Measurements from ENCODE around the gene CELF2.

The CELF2 gene

GRCh38 chr10:11246752-11247467, 229.2 kb downstream of the CELF2 start:
- no peak overlapping the region for H3K4me3 ChIP-seq (ENCODE audit: low read length)
- H3K4ac ChIP-seq (ENCODE audit: low read depth, low read length): no peak overlapping the region
- DNase-seq: no peak
- no peak overlapping the region for H3K4me2 ChIP-seq (ENCODE audit: low read length)
- H2BK5ac ChIP-seq (ENCODE audit: low read length): no peak overlapping the region
- H3K27ac ChIP-seq (ENCODE audit: low read depth, low read length): no peak overlapping the region
- no peaks in the 10 kb centered on the region for H3K36me3 ChIP-seq (ENCODE audit: control insufficient read depth, insufficient read depth, low read length)
- H3K79me1 ChIP-seq (ENCODE audit: low read length): no peaks in the 10 kb centered on the region
- H4K8ac ChIP-seq (ENCODE audit: low read depth, low read length): no peak overlapping the region
- no peak overlapping the region for H2BK15ac ChIP-seq (replicated peaks; ENCODE audit: low read depth)
- H3K9ac ChIP-seq (ENCODE audit: low read length): no peak overlapping the region
- no peak overlapping the region for H2AK5ac ChIP-seq (ENCODE audit: low read length)
- no CpG with 5 or more reads among the region's 24 CpGs for WGBS (ENCODE audit: extremely low coverage, insufficient coverage, low lambda C conversion rate)
- H2BK120ac ChIP-seq (ENCODE audit: low read depth, low read length): no peak overlapping the region
- H3K23ac ChIP-seq (ENCODE audit: low read length): no peak overlapping the region
- no peaks in the 10 kb centered on the region for H3K79me2 ChIP-seq (ENCODE audit: control insufficient read depth, insufficient read depth, low read length)
- H3K27me3 ChIP-seq (ENCODE audit: insufficient read depth, low read length, poor library complexity): no peaks in the 10 kb centered on the region
- no peak overlapping the region for H3K18ac ChIP-seq (ENCODE audit: low read length)
- no peak overlapping the region for H4K5ac ChIP-seq (ENCODE audit: low read length)
- peaks cover 2% of the 10 kb centered on the region for H3K4me1 ChIP-seq (ENCODE audit: control insufficient read depth, low read depth, low read length)
- H3K56ac ChIP-seq (ENCODE audit: low read length): no peak overlapping the region

- Histone ChIP-seq H3K79me2 (ENCODE audit: control insufficient read depth, insufficient read depth, low read length) (no peaks in the 10 kb centered on the region), H2BK15ac (replicated peaks; ENCODE audit: low read depth) (no peak overlapping the region), H3K4me2 (ENCODE audit: low read length) (no peak overlapping the region), H3K4ac (ENCODE audit: low read depth, low read length) (no peak overlapping the region), H3K79me1 (ENCODE audit: low read length) (no peaks in the 10 kb centered on the region), H3K27me3 (ENCODE audit: insufficient read depth, low read length, poor library complexity) (no peaks in the 10 kb centered on the region), H3K36me3 (ENCODE audit: control insufficient read depth, insufficient read depth, low read length) (no peaks in the 10 kb centered on the region), H2BK120ac (ENCODE audit: low read depth, low read length) (no peak overlapping the region), H3K4me1 (ENCODE audit: control insufficient read depth, low read depth, low read length) (peaks cover 2% of the 10 kb centered on the region), H2BK5ac (ENCODE audit: low read length) (no peak overlapping the region), H2AK5ac (ENCODE audit: low read length) (no peak overlapping the region), H3K56ac (ENCODE audit: low read length) (no peak overlapping the region), H4K5ac (ENCODE audit: low read length) (no peak overlapping the region), H3K27ac (ENCODE audit: low read depth, low read length) (no peak overlapping the region), H3K18ac (ENCODE audit: low read length) (no peak overlapping the region), H3K4me3 (ENCODE audit: low read length) (no peak overlapping the region), H3K9ac (ENCODE audit: low read length) (no peak overlapping the region), H4K8ac (ENCODE audit: low read depth, low read length) (no peak overlapping the region), H3K23ac (ENCODE audit: low read length) (no peak overlapping the region)
- no CpG with 5 or more reads among the region's 10 CpGs for whole genome bisulfite sequencing (ENCODE audit: extremely low coverage, insufficient coverage, low lambda C conversion rate)
- peak; percentile 13 for DNase-seq
These were observed 231.6 kb downstream of the CELF2 start for GRCh38 chr10:11249152-11249807.

GRCh38 chr10:11249808-11250195, 232.1 kb downstream of the CELF2 start:
- DNase-seq: no peak
- Histone ChIP-seq H3K56ac (ENCODE audit: low read length) (no peak overlapping the region), H2BK120ac (ENCODE audit: low read depth, low read length) (no peak overlapping the region), H3K36me3 (ENCODE audit: control insufficient read depth, insufficient read depth, low read length) (no peaks in the 10 kb centered on the region), H3K79me2 (ENCODE audit: control insufficient read depth, insufficient read depth, low read length) (no peaks in the 10 kb centered on the region), H3K4me3 (ENCODE audit: low read length) (no peak overlapping the region), H3K23ac (ENCODE audit: low read length) (no peak overlapping the region), H2AK5ac (ENCODE audit: low read length) (no peak overlapping the region), H3K4me1 (ENCODE audit: control insufficient read depth, low read depth, low read length) (peaks cover 2% of the 10 kb centered on the region), H3K9ac (ENCODE audit: low read length) (no peak overlapping the region), H3K18ac (ENCODE audit: low read length) (no peak overlapping the region), H3K4ac (ENCODE audit: low read depth, low read length) (no peak overlapping the region), H3K27ac (ENCODE audit: low read depth, low read length) (no peak overlapping the region), H2BK15ac (replicated peaks; ENCODE audit: low read depth) (no peak overlapping the region), H3K27me3 (ENCODE audit: insufficient read depth, low read length, poor library complexity) (no peaks in the 10 kb centered on the region), H3K4me2 (ENCODE audit: low read length) (no peak overlapping the region), H4K8ac (ENCODE audit: low read depth, low read length) (no peak overlapping the region), H2BK5ac (ENCODE audit: low read length) (no peak overlapping the region), H3K79me1 (ENCODE audit: low read length) (no peaks in the 10 kb centered on the region), H4K5ac (ENCODE audit: low read length) (no peak overlapping the region)
- no CpG with 5 or more reads among the region's 2 CpGs for WGBS (ENCODE audit: extremely low coverage, insufficient coverage, low lambda C conversion rate)

- no CpG with 5 or more reads among the region's 5 CpGs for WGBS (ENCODE audit: extremely low coverage, insufficient coverage, low lambda C conversion rate)
- Histone ChIP-seq H4K8ac (ENCODE audit: low read depth, low read length) (no peak overlapping the region), H2BK15ac (replicated peaks; ENCODE audit: low read depth) (no peak overlapping the region), H2AK5ac (ENCODE audit: low read length) (no peak overlapping the region), H3K23ac (ENCODE audit: low read length) (no peak overlapping the region), H3K36me3 (ENCODE audit: control insufficient read depth, insufficient read depth, low read length) (no peaks in the 10 kb centered on the region), H3K18ac (ENCODE audit: low read length) (no peak overlapping the region), H2BK120ac (ENCODE audit: low read depth, low read length) (no peak overlapping the region), H3K4ac (ENCODE audit: low read depth, low read length) (no peak overlapping the region), H3K79me1 (ENCODE audit: low read length) (no peaks in the 10 kb centered on the region), H3K27ac (ENCODE audit: low read depth, low read length) (no peak overlapping the region), H3K56ac (ENCODE audit: low read length) (no peak overlapping the region), H3K9ac (ENCODE audit: low read length) (no peak overlapping the region), H3K4me1 (ENCODE audit: control insufficient read depth, low read depth, low read length) (peaks cover 2% of the 10 kb centered on the region), H3K27me3 (ENCODE audit: insufficient read depth, low read length, poor library complexity) (no peaks in the 10 kb centered on the region), H3K79me2 (ENCODE audit: control insufficient read depth, insufficient read depth, low read length) (no peaks in the 10 kb centered on the region), H3K4me2 (ENCODE audit: low read length) (no peak overlapping the region), H3K4me3 (ENCODE audit: low read length) (no peak overlapping the region), H4K5ac (ENCODE audit: low read length) (no peak overlapping the region), H2BK5ac (ENCODE audit: low read length) (no peak overlapping the region)
- DNase-seq: no peak
These were observed 232.6 kb downstream of the CELF2 start for GRCh38 chr10:11250304-11250703.

- Histone ChIP-seq H2BK5ac (ENCODE audit: low read length) (no peak overlapping the region), H3K4me2 (ENCODE audit: low read length) (no peak overlapping the region), H3K36me3 (ENCODE audit: control insufficient read depth, insufficient read depth, low read length) (no peaks in the 10 kb centered on the region), H3K27me3 (ENCODE audit: insufficient read depth, low read length, poor library complexity) (no peaks in the 10 kb centered on the region), H3K56ac (ENCODE audit: low read length) (no peak overlapping the region), H3K4ac (ENCODE audit: low read depth, low read length) (no peak overlapping the region), H3K9ac (ENCODE audit: low read length) (no peak overlapping the region), H3K27ac (ENCODE audit: low read depth, low read length) (no peak overlapping the region), H3K23ac (ENCODE audit: low read length) (no peak overlapping the region), H3K4me1 (ENCODE audit: control insufficient read depth, low read depth, low read length) (peaks cover 2% of the 10 kb centered on the region), H2BK120ac (ENCODE audit: low read depth, low read length) (no peak overlapping the region), H3K79me2 (ENCODE audit: control insufficient read depth, insufficient read depth, low read length) (no peaks in the 10 kb centered on the region), H3K4me3 (ENCODE audit: low read length) (no peak overlapping the region), H4K8ac (ENCODE audit: low read depth, low read length) (no peak overlapping the region), H4K5ac (ENCODE audit: low read length) (no peak overlapping the region), H2BK15ac (replicated peaks; ENCODE audit: low read depth) (no peak overlapping the region), H3K18ac (ENCODE audit: low read length) (no peak overlapping the region), H2AK5ac (ENCODE audit: low read length) (no peak overlapping the region), H3K79me1 (ENCODE audit: low read length) (no peaks in the 10 kb centered on the region)
- no peak for DNase-seq
- WGBS (ENCODE audit: extremely low coverage, insufficient coverage, low lambda C conversion rate): no CpG with 5 or more reads among the region's 7 CpGs
These were observed 235.2 kb downstream of the CELF2 start for GRCh38 chr10:11252887-11253286.
